Measurements from ENCODE around the gene KCNQ4. TPM values are rescaled to one million over a fixed set of nuclear protein-coding genes. Genes with fewer than 3 reads are reported as not detected.

KCNQ4 gene
- total and polyA plus RNA-seq, 12 donors = 1.0 to 3.4 (median 2.1) TPM

GRCh38 chr1:40746344-40747090 is 37.1 kb upstream of the KCNQ4 start:
- DNase-seq = no peak
- Histone ChIP-seq H3K4me1 (peaks cover 4 to 75% (median 38%) of the 10 kb centered on the region in 9 donors), H3K27ac (no peak overlapping the region), H3K9me3 (no peaks in the 10 kb centered on the region), H3K36me3 (peaks cover 0 to 93% (median 21%) of the 10 kb centered on the region in 9 donors), H3K4me3 (no peak overlapping the region), H3K27me3 (no peaks in the 10 kb centered on the region)
- intact Hi-C loops (cut with DNase I) = no loop called here
- no peak for TF ChIP-seq CTCF (IDR thresholded peaks at IDR 0.05)
- ATAC-seq = no peak
- WGBS, 2 donors = 48 to 63% methylated on average over 2 of the region's 2 CpGs

- peaks cover 0 to 94% (median 37%) of the 10 kb centered on the region in 9 donors for H3K36me3 ChIP-seq
- no peaks in the 10 kb centered on the region for H3K27me3 ChIP-seq
- 80 to 84% methylated on average over 5 of the region's 5 CpGs for whole genome bisulfite sequencing, 2 donors
- H3K4me1 ChIP-seq = peaks cover 0 to 49% (median 16%) of the 10 kb centered on the region in 9 donors
- peak in 1 of 8 donors; percentile 20 for ATAC-seq
- intact Hi-C loops (cut with DNase I) = no loop called here
- TF ChIP-seq CTCF (IDR thresholded peaks at IDR 0.05) = no peak
- DNase-seq = no peak
- H3K4me3 ChIP-seq = no peak overlapping the region
- H3K27ac ChIP-seq = no peak overlapping the region
- H3K9me3 ChIP-seq = no peaks in the 10 kb centered on the region
Observed at GRCh38 chr1:40748841-40749718, 34.5 kb upstream of the KCNQ4 start.

DNA sequence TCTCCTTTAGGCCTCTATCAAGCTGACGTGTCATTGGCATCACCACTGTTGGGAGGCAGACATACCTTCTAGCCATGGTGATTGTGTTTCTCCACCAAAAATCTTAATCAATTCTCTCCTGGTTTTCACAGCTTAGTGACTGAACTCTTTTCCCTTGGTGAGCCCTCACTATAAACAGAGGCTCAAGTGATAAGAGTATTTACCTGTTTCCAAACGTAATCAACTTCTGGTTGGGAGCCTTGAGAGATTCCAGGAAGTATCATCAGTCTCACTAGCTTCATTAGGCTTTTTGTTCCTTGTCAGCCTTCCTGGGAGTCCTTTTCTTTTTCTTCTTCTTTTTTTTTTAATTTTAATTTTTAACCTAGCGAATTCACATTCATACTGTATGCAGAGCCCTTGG is 33.8 kb upstream of the KCNQ4 start:
- intact Hi-C loops (cut with DNase I) = no loop called here
- Histone ChIP-seq H3K27me3 (no peaks in the 10 kb centered on the region), H3K9me3 (no peaks in the 10 kb centered on the region), H3K4me3 (no peak overlapping the region), H3K27ac (no peak overlapping the region), H3K36me3 (peaks cover 0 to 94% (median 44%) of the 10 kb centered on the region in 9 donors), H3K4me1 (peaks cover 0 to 47% (median 21%) of the 10 kb centered on the region in 9 donors)
- no peak for TF ChIP-seq CTCF (IDR thresholded peaks at IDR 0.05)
- DNase-seq (no peak), ATAC-seq (no peak)
- 69 to 85% methylated on average over 3 of the region's 3 CpGs for WGBS, 2 donors

DNA sequence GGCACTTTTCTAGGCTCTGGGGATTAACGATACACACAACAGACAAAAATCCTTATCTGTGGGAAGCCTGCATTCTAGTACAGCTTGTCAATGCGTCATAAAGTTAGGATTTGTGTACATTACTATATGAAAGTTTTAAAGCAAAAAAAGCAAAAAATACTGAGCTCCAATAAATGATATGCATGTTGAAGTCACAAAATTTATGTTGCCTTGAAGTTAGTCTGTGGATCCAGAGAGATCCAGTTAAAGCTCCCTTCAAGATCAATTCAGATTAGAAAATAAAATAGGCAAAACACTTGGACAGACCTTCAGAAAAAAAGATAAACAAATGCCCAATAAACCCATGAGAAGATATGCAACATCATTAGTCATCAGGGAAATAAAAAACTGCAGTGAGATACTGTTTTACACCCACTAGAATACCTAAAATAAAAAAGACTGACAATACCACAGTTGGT is 33.1 kb upstream of the KCNQ4 start:
- 74 to 81% methylated on average over 2 of the region's 2 CpGs for WGBS, 2 donors
- H3K9me3 ChIP-seq = no peaks in the 10 kb centered on the region
- DNase-seq (no peak), ATAC-seq (no peak)
- H3K4me3 ChIP-seq = no peak overlapping the region
- intact Hi-C loops (cut with DNase I) = no loop called here
- TF ChIP-seq CTCF (IDR thresholded peaks at IDR 0.05) = no peak
- H3K4me1 ChIP-seq = peaks cover 0 to 47% (median 25%) of the 10 kb centered on the region in 9 donors
- H3K27ac ChIP-seq = no peak overlapping the region
- peaks cover 0 to 97% (median 51%) of the 10 kb centered on the region in 9 donors for H3K36me3 ChIP-seq
- H3K27me3 ChIP-seq = no peaks in the 10 kb centered on the region
